ENCODE results near the gene CUL7. TPM values are rescaled to one million over a fixed set of nuclear protein-coding genes. Genes with fewer than 3 reads are reported as not detected.

The CUL7 gene
- total RNA-seq, 1 donor: 54.8 TPM

DNA sequence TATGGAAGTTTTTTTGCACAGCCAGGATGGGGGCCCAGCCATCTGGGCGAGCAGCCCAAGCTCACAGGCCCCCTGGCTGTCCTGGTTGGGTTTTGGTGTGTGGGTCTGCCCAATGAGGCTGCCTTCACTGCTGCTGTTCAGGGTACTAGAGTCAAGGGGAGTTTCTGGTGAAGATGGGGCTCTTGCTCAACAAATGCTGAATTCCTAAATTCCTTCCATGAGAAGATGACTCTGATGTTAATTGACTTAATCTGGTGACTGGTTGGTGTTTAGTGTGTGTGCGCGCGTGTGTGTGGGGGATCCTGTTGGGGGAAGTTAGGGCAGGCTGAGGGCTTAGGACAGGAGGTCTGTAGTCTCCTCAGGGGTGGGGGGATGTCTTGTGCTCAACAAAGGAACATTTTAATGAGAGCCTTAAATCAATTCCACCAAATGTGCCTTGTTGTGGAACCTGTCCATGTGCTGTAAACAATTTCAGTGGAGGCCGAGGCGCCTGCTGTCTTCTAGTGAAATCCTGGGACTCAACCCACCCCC is 24.4 kb upstream of the CUL7 start:
- DNase-seq (ENCODE audit: low read depth): peak; percentile 83
- TF ChIP-seq, protein P1, sequence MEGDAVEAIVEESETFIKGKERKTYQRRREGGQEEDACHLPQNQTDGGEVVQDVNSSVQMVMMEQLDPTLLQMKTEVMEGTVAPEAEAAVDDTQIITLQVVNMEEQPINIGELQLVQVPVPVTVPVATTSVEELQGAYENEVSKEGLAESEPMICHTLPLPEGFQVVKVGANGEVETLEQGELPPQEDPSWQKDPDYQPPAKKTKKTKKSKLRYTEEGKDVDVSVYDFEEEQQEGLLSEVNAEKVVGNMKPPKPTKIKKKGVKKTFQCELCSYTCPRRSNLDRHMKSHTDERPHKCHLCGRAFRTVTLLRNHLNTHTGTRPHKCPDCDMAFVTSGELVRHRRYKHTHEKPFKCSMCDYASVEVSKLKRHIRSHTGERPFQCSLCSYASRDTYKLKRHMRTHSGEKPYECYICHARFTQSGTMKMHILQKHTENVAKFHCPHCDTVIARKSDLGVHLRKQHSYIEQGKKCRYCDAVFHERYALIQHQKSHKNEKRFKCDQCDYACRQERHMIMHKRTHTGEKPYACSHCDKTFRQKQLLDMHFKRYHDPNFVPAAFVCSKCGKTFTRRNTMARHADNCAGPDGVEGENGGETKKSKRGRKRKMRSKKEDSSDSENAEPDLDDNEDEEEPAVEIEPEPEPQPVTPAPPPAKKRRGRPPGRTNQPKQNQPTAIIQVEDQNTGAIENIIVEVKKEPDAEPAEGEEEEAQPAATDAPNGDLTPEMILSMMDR (IDR thresholded peaks at IDR 0.05; ENCODE audit: insufficient read depth, low read depth, low read length): no peak
- peak overlapping the region; percentile 93 for H3K4me3 ChIP-seq (ENCODE audit: low read depth, low read length)

DNA sequence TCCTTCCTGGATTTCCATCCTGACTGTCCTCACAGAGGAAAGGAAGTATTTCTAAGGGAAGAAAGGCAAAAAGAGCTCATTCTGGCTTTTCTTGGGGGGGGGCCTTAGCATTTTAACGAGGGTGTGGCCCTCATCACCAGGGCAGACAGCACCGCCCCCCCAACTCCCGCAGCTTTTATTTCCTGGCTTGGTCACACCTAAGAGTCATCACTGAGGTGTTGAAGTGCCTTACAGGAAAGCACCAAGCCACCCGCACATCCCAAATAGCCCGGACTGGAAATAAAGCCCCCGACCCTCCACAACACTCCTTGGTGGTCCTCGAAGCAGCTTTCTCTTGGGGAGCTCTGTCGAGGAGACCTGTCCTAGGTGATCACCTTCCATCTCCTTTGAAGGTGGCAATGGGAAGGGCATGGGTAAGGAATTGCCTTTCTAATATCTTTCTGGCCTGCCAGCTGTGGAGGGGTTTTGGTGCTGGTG is 23.7 kb upstream of the CUL7 start:
- TF ChIP-seq, protein P1 (IDR thresholded peaks at IDR 0.05; ENCODE audit: insufficient read depth, low read depth, low read length): no peak

DNA sequence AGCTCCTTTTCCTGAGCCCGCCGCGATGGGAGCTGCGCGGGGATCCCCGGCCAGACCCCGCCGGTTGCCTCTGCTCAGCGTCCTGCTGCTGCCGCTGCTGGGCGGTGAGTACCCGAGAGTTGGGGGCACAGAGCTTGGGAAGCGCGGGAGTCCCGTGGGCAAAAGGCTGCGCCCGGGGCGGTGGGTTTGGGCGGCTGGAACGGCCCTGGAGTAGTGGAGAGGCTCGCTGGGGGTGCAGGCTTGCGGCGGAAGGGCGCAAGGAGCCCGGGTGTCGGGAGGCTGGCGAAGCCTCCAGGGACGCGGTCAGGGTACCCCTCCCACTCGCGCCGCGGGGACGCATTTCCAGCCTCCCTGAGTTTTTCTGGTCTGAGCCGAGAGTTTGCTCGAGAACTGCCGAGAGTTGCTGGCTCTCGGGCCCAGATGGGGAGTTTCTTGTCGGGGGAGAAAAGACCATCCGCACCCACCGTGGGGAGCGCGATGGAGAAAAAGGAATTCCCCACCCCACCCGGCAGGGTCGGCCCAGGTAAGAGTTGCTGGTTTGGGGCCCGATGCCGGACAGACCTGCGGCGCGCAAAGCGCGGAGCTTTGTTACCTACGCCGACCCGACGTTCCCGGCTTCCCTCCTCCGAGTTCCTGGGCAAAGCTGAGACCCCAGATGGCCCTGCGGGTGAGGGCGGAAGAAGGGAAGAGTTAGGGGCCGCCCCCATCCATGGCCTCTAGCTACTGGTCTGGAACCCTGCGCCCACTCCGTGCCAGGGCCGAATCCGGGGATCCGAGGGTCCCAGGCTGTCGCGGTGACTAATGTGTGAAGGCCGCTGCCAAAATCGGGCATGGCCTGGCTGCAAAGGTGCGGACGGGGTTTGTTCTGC is 23.0 kb upstream of the CUL7 start:
- peak; percentile 37 for DNase-seq (ENCODE audit: low read depth)
- peak overlapping the region; percentile 93 for H3K4me3 ChIP-seq (ENCODE audit: low read depth, low read length)
- TF ChIP-seq, protein P1 (IDR thresholded peaks at IDR 0.05; ENCODE audit: insufficient read depth, low read depth, low read length): no peak

More for the DNA sequence above, 23.7 kb upstream of the CUL7 start:
- peak overlapping the region; percentile 93 for H3K4me3 ChIP-seq (ENCODE audit: low read depth, low read length)
- no peak for DNase-seq (ENCODE audit: low read depth)

DNA sequence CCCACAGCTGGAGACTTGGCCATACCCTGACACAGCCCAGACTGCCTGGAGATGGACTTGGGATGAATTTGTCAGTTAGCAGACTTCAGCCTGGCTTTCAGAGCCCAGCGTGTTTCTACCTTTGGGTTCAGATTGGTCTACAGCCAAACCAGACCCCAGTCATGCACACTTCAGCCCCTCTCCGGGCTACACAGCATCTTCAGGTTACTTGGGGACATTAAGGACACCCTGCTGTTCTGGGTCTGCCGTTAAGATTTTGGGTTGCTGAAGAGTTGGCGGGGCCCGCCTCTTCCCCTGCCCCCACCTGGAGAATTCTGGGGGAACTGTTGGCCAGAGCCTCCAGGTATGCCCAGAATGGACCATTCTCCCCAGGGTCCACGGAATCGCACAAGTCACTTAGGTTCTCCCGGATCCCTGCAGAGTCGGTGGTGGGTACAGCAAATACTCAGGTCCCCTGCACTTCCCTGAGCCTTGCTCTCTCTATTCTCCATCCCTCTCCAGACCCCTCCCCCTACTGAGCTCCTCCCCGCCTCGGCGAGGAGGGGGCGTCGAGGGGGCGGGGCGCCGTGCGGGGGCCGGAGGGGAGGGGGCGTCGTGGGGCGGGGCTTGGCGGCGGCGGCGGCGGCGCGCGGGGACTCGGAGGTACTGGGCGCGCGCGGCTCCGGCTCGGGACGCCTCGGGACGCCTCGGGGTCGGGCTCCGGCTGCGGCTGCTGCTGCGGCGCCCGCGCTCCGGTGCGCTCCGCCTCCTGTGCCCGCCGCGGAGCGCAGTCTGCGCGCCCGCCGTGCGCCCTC is 22.2 kb upstream of the CUL7 start, which contains the start of gene PTK7:
Gene PTK7, plus strand, starts transcription at position 645 of the 794 bp plus-strand sequence. CDS start 175 bp downstream, outside the sequence.
- DNase-seq (ENCODE audit: low read depth): peak; percentile 72
- TF ChIP-seq, protein P1 (IDR thresholded peaks at IDR 0.05; ENCODE audit: insufficient read depth, low read depth, low read length): no peak
- peak within 1 kb of the TSS; percentile 93 for H3K4me3 ChIP-seq (ENCODE audit: low read depth, low read length)

DNA sequence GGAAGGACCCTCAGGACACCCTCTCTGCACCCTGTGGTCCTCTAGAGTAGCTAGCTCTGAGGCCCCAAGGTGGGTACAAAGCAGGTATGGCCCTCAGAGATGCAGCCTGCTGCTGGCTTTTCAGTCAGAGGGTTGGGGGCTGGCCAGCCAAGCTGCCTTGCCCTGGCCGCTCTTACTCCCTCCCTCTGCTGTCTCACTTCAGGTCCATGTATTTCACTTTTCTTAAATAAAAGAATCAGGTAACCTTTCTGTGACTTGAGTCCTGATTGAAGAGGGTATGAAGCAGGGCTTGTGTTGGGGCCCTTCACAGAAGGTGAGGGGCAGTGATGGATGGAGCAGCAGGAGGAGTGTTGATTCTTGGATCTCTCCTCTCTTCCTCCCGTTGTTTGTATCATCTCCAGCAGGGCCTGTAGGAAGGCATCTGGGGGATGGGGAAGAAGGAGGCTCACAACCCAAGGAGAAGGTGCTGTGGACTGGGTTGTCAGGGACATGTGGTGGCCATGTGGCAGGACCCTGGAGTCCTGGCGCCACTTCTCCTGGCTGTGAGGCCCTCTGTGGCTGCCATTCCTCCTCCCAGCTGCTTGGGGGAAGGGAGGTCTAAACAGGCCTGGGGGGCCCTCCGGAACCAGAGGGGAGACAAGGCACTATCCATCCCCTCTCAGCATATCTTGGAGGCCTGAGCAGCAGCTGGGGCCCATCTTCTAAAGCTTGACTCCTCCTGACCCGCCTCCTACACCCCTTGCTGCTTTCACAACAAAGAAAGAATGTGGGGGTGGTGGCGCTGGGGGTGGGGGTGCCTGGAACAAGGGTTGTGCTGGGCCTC is 21.4 kb upstream of the CUL7 start:
- TF ChIP-seq, protein P1 (IDR thresholded peaks at IDR 0.05; ENCODE audit: insufficient read depth, low read depth, low read length): no peak
- H3K4me3 ChIP-seq (ENCODE audit: low read depth, low read length): peak overlapping the region; percentile 93
- peak; percentile 88 for DNase-seq (ENCODE audit: low read depth)
